Astrocyte of the cerebellum (primary cell): ENCODE results near the gene OTOGL.

Source experiments
- DNase-seq: peaks from one replicate; pipeline ENCODE4 v3.0.0-alpha.2; 2011; ENCODE audit warnings: low read depth
- H3K4me3 ChIP-seq: 2 replicates; pipeline ENCODE4 v1.5.1; 2011; ENCODE audit warnings: mild to moderate bottlenecking, low read depth, low read length, moderate library complexity
- CTCF ChIP-seq: IDR thresholded peaks from 2 replicates; pipeline ENCODE4 v1.5.1; 2012; ENCODE audit warnings: low read length, low read depth, moderate library complexity, mild to moderate bottlenecking; ENCODE audit errors: missing control alignments
- in situ Hi-C: cut with HindIII; loops from 2 replicates; pipeline ENCODE4 v1.10.0; 2017; ENCODE audit warnings: low sequenced_read_pairs

Gene OTOGL

GRCh38 chr12:80087486-80088213 lies 11.7 kb upstream of the OTOGL start:
- in situ Hi-C loops = no loop called here
- H3K4me3 ChIP-seq = no peak overlapping the region
- TF ChIP-seq CTCF = no peak
- no peak for DNase-seq

GRCh38 chr12:80100591-80100990 lies 1.3 kb downstream of the OTOGL start:
- peak; percentile 15 for DNase-seq
- H3K4me3 ChIP-seq = no peak overlapping the region
- no peak for TF ChIP-seq CTCF
- in situ Hi-C loops = no loop called here

GRCh38 chr12:80101126-80101525 lies 1.8 kb downstream of the OTOGL start:
- no peak overlapping the region for H3K4me3 ChIP-seq
- no peak for TF ChIP-seq CTCF
- DNase-seq = no peak
- in situ Hi-C loops = no loop called here

- no peak for TF ChIP-seq CTCF
- DNase-seq = peak; percentile 60
- in situ Hi-C loops = no loop called here
- H3K4me3 ChIP-seq = no peak overlapping the region
Measured at GRCh38 chr12:80107221-80107620, 7.9 kb downstream of the OTOGL start.

GRCh38 chr12:80116735-80117134 lies 17.4 kb downstream of the OTOGL start:
- no peak for DNase-seq
- no peak for TF ChIP-seq CTCF

GRCh38 chr12:80118565-80119324 lies 19.4 kb downstream of the OTOGL start:
- in situ Hi-C loops = no loop called here
- no peak for TF ChIP-seq CTCF
- H3K4me3 ChIP-seq = no peak overlapping the region
- DNase-seq = no peak

More at GRCh38 chr12:80116735-80117134, 17.4 kb downstream of the OTOGL start:
- no peak overlapping the region for H3K4me3 ChIP-seq
- in situ Hi-C loops = no loop called here
